Activated T-helper 2 cell treated with anti-CD3 and anti-CD28 coated beads, Interferon-gamma antibody, Interleukin-2, Interleukin-4, amounts not matched to agents 10 μg/mL and 5 μg/mL and 100 μg/mL, durations not matched to agents 14 hours and 24 hours and 36 hours (primary cell): ENCODE data around the gene HMCN2. TPM values are rescaled to one million over a fixed set of nuclear protein-coding genes. Genes with fewer than 3 reads are reported as not detected.

Experiments used
- DNase-seq: peaks from one replicate; pipeline ENCODE4 v3.0.0; 2021; ENCODE audit warnings: low spot score
- H3K27ac Mint-ChIP-seq: one replicate; pipeline ENCODE4 v1.8.0; 2021; ENCODE audit warnings: mixed read lengths
- H3K27me3 Mint-ChIP-seq: one replicate; pipeline ENCODE4 v1.8.0; 2021; ENCODE audit warnings: low read depth, mixed read lengths
- H3K36me3 Mint-ChIP-seq: one replicate; pipeline ENCODE4 v1.8.0; 2021; ENCODE audit warnings: low read depth, mixed read lengths
- H3K4me1 Mint-ChIP-seq: one replicate; pipeline ENCODE4 v1.8.0; 2021; ENCODE audit warnings: low read depth, mixed read lengths
- H3K4me3 Mint-ChIP-seq: one replicate; pipeline ENCODE4 v1.8.0; 2021; ENCODE audit warnings: low read depth, mild to moderate bottlenecking, moderate library complexity, mixed read lengths
- H3K9me3 Mint-ChIP-seq: one replicate; pipeline ENCODE4 v1.8.0; 2021; ENCODE audit warnings: mixed read lengths
- intact Hi-C: fragments of 100-400 bp; cut with micrococcal nuclease; formaldehyde crosslinking; loops from one replicate; pipeline ENCODE4 v1.15.1; 2023
- total RNA-seq: library from RNA; stranded (reverse); gene quantifications from 2 replicates; pipeline ENCODE4 v1.2.3, GENCODE V29; 2022

The HMCN2 gene
- total RNA-seq, 1 donor from 2014 or later = not detected

DNA sequence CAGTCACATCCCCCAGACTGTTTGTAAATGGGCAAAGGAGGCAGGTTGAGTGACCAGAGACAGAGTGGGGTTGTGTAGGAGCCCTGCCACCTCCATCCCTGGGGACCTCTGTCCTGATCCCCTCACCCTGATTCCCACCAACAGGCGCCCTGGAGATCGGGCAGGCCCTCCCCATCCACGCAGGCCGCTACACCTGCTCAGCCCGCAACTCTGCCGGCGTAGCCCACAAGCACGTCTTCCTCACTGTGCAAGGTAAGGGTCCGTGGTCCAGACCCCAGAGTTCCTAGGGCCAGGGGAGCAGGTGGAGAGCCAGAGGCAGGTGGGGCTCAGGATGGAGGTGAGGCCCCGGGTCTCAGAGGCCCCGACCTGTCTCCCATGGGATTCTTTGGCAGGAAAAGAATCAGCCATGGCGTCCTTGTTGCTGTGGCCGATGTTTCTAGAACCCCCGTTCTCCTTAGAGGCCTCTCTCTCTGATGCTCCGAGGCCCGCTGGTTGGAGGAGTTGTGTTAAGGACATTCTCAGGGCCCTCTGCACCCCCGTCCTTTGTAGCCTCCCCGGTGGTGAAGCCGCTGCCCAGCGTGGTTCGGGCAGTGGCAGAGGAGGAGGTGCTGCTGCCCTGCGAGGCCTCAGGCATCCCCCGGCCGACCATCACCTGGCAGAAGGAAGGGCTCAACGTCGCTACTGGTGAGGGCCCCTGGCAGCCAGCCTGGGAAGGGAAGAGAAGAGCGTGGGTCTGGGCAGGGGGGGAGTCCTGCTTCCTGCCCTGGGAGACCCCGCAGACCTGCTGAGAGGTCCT, 137.3 kb downstream of the HMCN2 start:
- H3K27me3 Mint-ChIP-seq = no peaks in the 10 kb centered on the region
- intact Hi-C loops = no loop called here
- no peak for DNase-seq
- H3K36me3 Mint-ChIP-seq = no peaks in the 10 kb centered on the region
- H3K4me3 Mint-ChIP-seq = no peak overlapping the region
- H3K27ac Mint-ChIP-seq = no peak overlapping the region
- H3K9me3 Mint-ChIP-seq = no peaks in the 10 kb centered on the region
- H3K4me1 Mint-ChIP-seq = no peaks in the 10 kb centered on the region

GRCh38 chr9:130405657-130406257, 140.2 kb downstream of the HMCN2 start:
- H3K27ac Mint-ChIP-seq = no peak overlapping the region

GRCh38 chr9:130406278-130406895, 140.8 kb downstream of the HMCN2 start:
- Mint-ChIP-seq H3K27me3 (no peaks in the 10 kb centered on the region), H3K36me3 (no peaks in the 10 kb centered on the region), H3K4me1 (no peaks in the 10 kb centered on the region), H3K27ac (no peak overlapping the region), H3K9me3 (no peaks in the 10 kb centered on the region), H3K4me3 (no peak overlapping the region)
- intact Hi-C loops = no loop called here
- no peak for DNase-seq

More at GRCh38 chr9:130405657-130406257, 140.2 kb downstream of the HMCN2 start:
- DNase-seq = no peak
- Mint-ChIP-seq H3K4me3 (no peak overlapping the region), H3K36me3 (no peaks in the 10 kb centered on the region), H3K27me3 (no peaks in the 10 kb centered on the region), H3K4me1 (no peaks in the 10 kb centered on the region), H3K9me3 (no peaks in the 10 kb centered on the region)
- intact Hi-C loops = no loop called here

DNA sequence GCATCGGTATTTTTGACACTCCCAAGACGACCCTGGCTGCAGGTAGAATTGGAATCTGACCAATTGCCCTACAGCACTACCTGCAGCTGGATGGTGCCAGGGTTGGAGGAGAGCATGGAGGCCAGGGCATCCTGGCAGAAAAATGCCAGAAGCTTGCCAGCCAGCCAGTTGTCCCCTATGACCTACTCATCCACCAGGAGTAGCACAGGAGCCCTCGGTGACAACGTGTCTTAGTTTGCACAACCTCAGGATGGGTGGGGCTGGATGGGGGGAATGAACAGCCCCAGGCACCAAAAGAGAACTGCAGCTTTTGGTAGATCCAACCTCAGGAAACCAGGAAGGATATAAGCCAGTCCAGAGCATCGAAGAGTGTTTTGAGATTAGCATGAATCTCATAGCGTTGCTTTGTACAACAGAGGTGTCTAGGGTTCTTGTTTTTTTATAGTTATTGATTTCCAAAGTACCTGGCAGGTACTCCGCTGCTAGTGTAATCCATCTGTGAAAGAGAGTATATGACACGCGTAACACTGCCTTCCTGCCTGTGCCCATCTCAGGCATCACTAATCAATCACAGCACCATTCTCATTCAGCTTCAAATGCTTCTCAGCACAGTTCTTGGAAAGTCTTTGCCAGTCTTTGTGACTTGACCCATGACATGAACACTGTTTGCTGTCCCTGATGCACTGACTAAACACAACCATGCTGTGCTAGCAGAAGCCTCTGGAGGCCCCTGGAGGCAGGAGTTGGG, 142.5 kb downstream of the HMCN2 start:
- DNase-seq = no peak
- Mint-ChIP-seq H3K36me3 (no peaks in the 10 kb centered on the region), H3K27ac (no peak overlapping the region), H3K4me3 (no peak overlapping the region), H3K27me3 (no peaks in the 10 kb centered on the region), H3K9me3 (no peaks in the 10 kb centered on the region), H3K4me1 (no peaks in the 10 kb centered on the region)
- intact Hi-C loops = no loop called here

DNA sequence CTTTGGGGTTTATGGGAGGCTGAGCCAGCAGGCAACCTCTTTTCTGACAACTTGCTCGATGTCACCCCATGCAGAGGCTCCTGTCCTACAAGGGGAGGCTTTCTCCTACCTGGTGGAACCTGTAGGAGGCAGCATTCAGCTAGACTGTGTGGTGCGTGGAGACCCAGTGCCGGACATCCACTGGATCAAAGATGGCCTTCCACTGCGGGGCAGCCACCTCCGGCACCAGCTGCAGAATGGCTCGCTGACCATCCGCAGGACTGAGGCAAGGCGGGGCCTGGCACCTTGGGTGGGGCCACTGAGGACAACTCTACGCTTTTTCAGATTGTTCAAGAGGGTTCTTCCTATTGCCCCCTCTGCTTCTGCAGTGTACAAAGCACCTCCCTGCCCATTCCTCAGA, 143.1 kb downstream of the HMCN2 start:
- H3K4me3 Mint-ChIP-seq = no peak overlapping the region
- intact Hi-C loops = no loop called here

DNA sequence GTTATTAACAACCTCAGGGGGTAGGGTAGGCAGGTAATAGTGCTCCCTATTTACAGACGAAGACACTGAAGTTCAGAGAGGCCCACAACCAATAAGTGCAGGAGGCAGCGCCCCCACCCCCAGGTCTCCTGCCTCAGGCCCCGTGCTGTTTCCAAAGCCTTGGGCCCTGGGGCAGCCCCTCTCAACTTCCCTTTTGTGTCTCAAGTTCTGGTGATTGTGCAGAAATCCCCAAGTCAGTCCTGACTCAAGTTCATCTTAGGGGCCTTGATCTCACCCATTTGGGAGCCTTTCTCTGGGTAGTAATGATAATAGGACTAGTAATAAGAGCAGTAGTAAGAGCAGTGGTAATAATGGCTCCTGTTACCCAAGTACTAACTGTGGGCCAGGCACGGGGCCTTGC, 143.7 kb downstream of the HMCN2 start:
- DNase-seq = no peak
- no peak overlapping the region for H3K27ac Mint-ChIP-seq
- no peak overlapping the region for H3K4me3 Mint-ChIP-seq
- intact Hi-C loops = no loop called here
- H3K36me3 Mint-ChIP-seq = no peaks in the 10 kb centered on the region
- no peaks in the 10 kb centered on the region for H3K27me3 Mint-ChIP-seq
- no peaks in the 10 kb centered on the region for H3K4me1 Mint-ChIP-seq
- no peaks in the 10 kb centered on the region for H3K9me3 Mint-ChIP-seq

More for the DNA sequence above, 143.1 kb downstream of the HMCN2 start:
- DNase-seq = no peak
- H3K9me3 Mint-ChIP-seq = no peaks in the 10 kb centered on the region
- no peak overlapping the region for H3K27ac Mint-ChIP-seq
- no peaks in the 10 kb centered on the region for H3K27me3 Mint-ChIP-seq
- H3K4me1 Mint-ChIP-seq = no peaks in the 10 kb centered on the region
- H3K36me3 Mint-ChIP-seq = no peaks in the 10 kb centered on the region

- Mint-ChIP-seq H3K27ac (no peak overlapping the region), H3K9me3 (no peaks in the 10 kb centered on the region), H3K4me3 (no peak overlapping the region), H3K4me1 (no peaks in the 10 kb centered on the region), H3K36me3 (no peaks in the 10 kb centered on the region), H3K27me3 (no peaks in the 10 kb centered on the region)
- intact Hi-C loops = no loop called here
- DNase-seq = no peak
Observed at GRCh38 chr9:130410443-130410842, 144.9 kb downstream of the HMCN2 start.

DNA sequence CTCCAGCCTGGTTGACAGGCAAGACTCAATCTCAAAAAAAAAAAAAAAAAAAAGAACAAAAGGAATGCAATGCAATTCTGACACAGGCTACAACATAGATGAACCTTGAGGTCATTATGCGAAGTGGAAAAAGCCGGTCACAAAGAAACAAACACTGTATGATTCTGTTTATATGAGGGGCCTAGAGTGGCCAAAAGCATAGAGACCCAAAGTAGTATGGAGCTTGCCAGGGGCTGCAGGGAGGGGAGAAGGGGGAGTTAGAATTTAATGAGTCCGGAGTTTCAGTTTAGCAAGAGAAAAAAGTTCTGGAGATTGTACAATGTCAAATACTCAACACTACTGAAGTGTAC, 146.0 kb downstream of the HMCN2 start:
- DNase-seq = no peak
- H3K27me3 Mint-ChIP-seq = no peaks in the 10 kb centered on the region
- intact Hi-C loops = no loop called here
- H3K27ac Mint-ChIP-seq = no peak overlapping the region
- H3K4me3 Mint-ChIP-seq = no peak overlapping the region
- no peaks in the 10 kb centered on the region for H3K36me3 Mint-ChIP-seq
- no peaks in the 10 kb centered on the region for H3K9me3 Mint-ChIP-seq
- H3K4me1 Mint-ChIP-seq = no peaks in the 10 kb centered on the region

DNA sequence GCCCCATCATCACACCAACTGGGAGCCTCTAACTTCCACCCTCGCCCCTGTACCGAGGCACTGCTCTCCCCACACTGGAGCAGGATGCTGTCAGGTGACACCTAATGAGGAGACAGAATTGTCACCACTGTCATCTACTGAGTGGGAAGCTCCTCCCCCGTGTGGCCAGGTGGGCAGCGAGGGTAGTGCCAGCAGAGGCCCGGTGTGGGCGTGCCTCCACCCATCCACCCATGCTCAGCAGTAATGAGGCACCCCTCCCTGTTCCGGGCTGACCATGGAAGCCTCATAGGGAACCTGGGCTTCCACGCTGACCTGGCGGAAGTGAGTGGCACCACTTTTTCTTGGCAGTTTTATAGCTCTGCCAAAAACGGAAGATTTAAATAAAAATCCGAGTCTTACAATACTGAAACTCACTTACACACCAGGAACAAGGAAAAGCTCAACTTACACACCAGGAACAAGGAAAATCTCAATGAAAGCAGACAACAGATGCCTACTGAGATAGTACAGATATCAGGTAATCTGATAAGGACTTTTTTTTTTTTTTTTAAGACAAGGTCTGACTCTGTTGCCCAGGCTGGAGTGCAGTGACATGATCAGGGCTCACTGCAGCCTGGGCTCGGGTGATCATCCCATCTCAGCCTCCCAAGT, 148.6 kb downstream of the HMCN2 start:
- H3K9me3 Mint-ChIP-seq = no peaks in the 10 kb centered on the region
- intact Hi-C loops = no loop called here

GRCh38 chr9:130414910-130415746, 149.6 kb downstream of the HMCN2 start:
- intact Hi-C loops = no loop called here
- H3K36me3 Mint-ChIP-seq = no peaks in the 10 kb centered on the region
- no peaks in the 10 kb centered on the region for H3K9me3 Mint-ChIP-seq
- H3K4me3 Mint-ChIP-seq = no peak overlapping the region
- no peak overlapping the region for H3K27ac Mint-ChIP-seq
- DNase-seq = no peak
- H3K4me1 Mint-ChIP-seq = no peaks in the 10 kb centered on the region
- H3K27me3 Mint-ChIP-seq = no peaks in the 10 kb centered on the region

More for the DNA sequence above, 148.6 kb downstream of the HMCN2 start:
- no peak overlapping the region for H3K27ac Mint-ChIP-seq
- H3K27me3 Mint-ChIP-seq = no peaks in the 10 kb centered on the region
- no peaks in the 10 kb centered on the region for H3K4me1 Mint-ChIP-seq
- no peaks in the 10 kb centered on the region for H3K36me3 Mint-ChIP-seq
- H3K4me3 Mint-ChIP-seq = no peak overlapping the region
- no peak for DNase-seq

DNA sequence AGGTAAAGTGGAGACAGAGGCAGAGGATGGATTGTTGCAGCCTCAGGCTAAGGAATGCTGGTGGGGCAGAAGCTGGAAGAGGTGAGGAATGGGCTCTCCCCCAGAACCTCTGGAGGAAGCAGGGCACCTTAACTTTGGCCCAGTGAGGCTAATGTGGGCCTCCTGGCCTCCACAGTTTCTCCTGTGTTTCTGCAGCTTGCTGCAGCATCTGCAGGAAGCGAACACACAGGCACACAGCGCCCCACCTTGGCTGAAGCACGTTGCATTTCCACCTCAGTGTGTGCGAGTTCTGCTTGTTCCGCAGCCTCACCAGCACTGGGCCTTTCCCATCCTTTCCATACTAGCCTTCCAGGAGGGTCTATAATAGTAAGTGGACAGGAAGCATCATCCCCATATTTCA, 152.0 kb downstream of the HMCN2 start:
- Mint-ChIP-seq H3K4me1 (no peaks in the 10 kb centered on the region), H3K4me3 (no peak overlapping the region), H3K27ac (no peak overlapping the region), H3K9me3 (no peaks in the 10 kb centered on the region), H3K36me3 (no peaks in the 10 kb centered on the region), H3K27me3 (no peaks in the 10 kb centered on the region)
- intact Hi-C loops = no loop called here
- no peak for DNase-seq

GRCh38 chr9:130418776-130419175, 153.2 kb downstream of the HMCN2 start:
- H3K27me3 Mint-ChIP-seq = no peaks in the 10 kb centered on the region
- no peak overlapping the region for H3K27ac Mint-ChIP-seq
- H3K9me3 Mint-ChIP-seq = no peaks in the 10 kb centered on the region
- H3K4me1 Mint-ChIP-seq = no peaks in the 10 kb centered on the region
- DNase-seq = no peak
- no peaks in the 10 kb centered on the region for H3K36me3 Mint-ChIP-seq
- no peak overlapping the region for H3K4me3 Mint-ChIP-seq
- intact Hi-C loops = no loop called here
